Bronchial epithelial cell (primary cell): Measurements from ENCODE around the gene FSTL4. TPM values are rescaled to one million over a fixed set of nuclear protein-coding genes. Genes with fewer than 3 reads are reported as not detected.

Experiments
- DNase-seq: peaks from one replicate; pipeline ENCODE4 v3.0.0-alpha.2; 2010; ENCODE audit warnings: low read depth
- FAIRE-seq: peaks from 2 replicates; lab custom pipeline; 2011; peaks lifted over from hg19 to GRCh38; lab: Jason Lieb, UNC
- H3K27me3 ChIP-seq: 2 replicates; pipeline ENCODE4 v1.5.1; 2011; ENCODE audit warnings: low read length; ENCODE audit not compliant: control insufficient read depth, insufficient read depth
- H3K36me3 ChIP-seq: 2 replicates; pipeline ENCODE4 v1.5.1; 2011; ENCODE audit warnings: low read length; ENCODE audit not compliant: control insufficient read depth, insufficient read depth
- H3K4me3 ChIP-seq: 2 replicates; pipeline ENCODE4 v1.5.1; 2011; ENCODE audit warnings: mild to moderate bottlenecking, low read depth, low read length, control low read depth
- total RNA-seq: library from RNA; depleted of rRNA; stranded (reverse); fragments of >200 nt; gene quantifications from 2 replicates; pipeline ENCODE4 v1.2.1, GENCODE V29; 2014
- TF ChIP-seq, protein P1 (sequence below): IDR thresholded peaks from 2 replicates; pipeline ENCODE4 v1.5.1; 2011; ENCODE audit warnings: mild to moderate bottlenecking, moderate library complexity, low read length, control low read depth, inconsistent platforms; ENCODE audit not compliant: insufficient read depth, severe bottlenecking

FSTL4 gene
- total RNA-seq, 1 donor from 2014 or later = not detected

GRCh38 chr5:133365738-133366137, 246.6 kb downstream of the FSTL4 start:
- no peaks in the 10 kb centered on the region for H3K36me3 ChIP-seq
- FAIRE-seq = peak; percentile 23
- no peak overlapping the region for H3K4me3 ChIP-seq
- TF ChIP-seq, protein P1, sequence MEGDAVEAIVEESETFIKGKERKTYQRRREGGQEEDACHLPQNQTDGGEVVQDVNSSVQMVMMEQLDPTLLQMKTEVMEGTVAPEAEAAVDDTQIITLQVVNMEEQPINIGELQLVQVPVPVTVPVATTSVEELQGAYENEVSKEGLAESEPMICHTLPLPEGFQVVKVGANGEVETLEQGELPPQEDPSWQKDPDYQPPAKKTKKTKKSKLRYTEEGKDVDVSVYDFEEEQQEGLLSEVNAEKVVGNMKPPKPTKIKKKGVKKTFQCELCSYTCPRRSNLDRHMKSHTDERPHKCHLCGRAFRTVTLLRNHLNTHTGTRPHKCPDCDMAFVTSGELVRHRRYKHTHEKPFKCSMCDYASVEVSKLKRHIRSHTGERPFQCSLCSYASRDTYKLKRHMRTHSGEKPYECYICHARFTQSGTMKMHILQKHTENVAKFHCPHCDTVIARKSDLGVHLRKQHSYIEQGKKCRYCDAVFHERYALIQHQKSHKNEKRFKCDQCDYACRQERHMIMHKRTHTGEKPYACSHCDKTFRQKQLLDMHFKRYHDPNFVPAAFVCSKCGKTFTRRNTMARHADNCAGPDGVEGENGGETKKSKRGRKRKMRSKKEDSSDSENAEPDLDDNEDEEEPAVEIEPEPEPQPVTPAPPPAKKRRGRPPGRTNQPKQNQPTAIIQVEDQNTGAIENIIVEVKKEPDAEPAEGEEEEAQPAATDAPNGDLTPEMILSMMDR = no peak
- H3K27me3 ChIP-seq = peaks cover 11% of the 10 kb centered on the region
- DNase-seq = no peak

GRCh38 chr5:133364936-133365707, 247.2 kb downstream of the FSTL4 start:
- DNase-seq (no peak), FAIRE-seq (no peak)
- Histone ChIP-seq H3K27me3 (peaks cover 11% of the 10 kb centered on the region), H3K4me3 (no peak overlapping the region), H3K36me3 (no peaks in the 10 kb centered on the region)
- TF ChIP-seq, protein P1 = peak; percentile 32

- FAIRE-seq = no peak
- TF ChIP-seq, protein P1 = no peak
- no peak overlapping the region for H3K4me3 ChIP-seq
- H3K27me3 ChIP-seq = peaks cover 15% of the 10 kb centered on the region
- no peak for DNase-seq
- no peaks in the 10 kb centered on the region for H3K36me3 ChIP-seq
These were observed 248.3 kb downstream of the FSTL4 start for GRCh38 chr5:133363807-133364587.

DNA sequence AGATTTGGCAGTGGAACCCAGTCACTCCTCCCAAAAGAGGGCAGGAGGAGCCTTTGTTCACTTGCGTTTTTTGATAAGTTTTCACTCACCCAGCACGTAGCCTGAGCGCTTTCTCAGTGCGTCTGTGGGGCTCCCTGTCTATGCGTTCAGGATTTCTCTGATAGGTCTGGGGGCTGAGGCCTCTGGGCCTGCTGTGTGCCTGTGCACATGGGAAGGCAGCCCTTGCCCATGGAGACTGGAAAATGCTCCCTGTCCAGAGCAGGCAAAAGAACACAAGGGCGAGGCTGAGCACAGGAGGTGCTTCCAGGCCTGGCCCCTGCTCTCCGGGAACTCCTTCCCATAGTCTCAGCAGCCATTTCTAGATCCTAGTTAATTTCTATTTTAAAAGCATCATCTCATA, 249.9 kb downstream of the FSTL4 start:
- TF ChIP-seq, protein P1 = no peak
- DNase-seq (no peak), FAIRE-seq (no peak)
- peaks cover 15% of the 10 kb centered on the region for H3K27me3 ChIP-seq
- no peak overlapping the region for H3K4me3 ChIP-seq
- H3K36me3 ChIP-seq = no peaks in the 10 kb centered on the region

DNA sequence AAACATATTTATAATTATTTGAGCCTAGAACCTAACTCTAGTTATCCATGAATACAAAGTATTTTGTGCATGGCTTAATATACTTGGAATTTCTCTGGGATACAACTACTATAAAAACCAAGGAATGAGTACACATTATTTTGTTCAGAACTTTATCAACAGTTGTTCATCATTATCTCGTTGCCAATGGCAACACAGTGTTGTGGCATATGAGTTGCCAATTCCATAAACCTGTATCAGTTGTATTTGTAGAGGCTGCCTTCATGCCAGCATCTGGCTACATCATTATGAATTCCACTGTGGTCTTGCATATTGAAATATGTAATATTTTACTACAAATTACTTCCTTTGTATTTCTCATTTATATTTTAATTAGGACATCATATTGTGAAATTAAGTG, 250.4 kb downstream of the FSTL4 start:
- no peaks in the 10 kb centered on the region for H3K36me3 ChIP-seq
- DNase-seq (no peak), FAIRE-seq (no peak)
- TF ChIP-seq, protein P1 = no peak
- H3K4me3 ChIP-seq = no peak overlapping the region
- H3K27me3 ChIP-seq = peaks cover 15% of the 10 kb centered on the region
